ENCODE measurements around the gene TUBGCP3.

The TUBGCP3 gene

DNA sequence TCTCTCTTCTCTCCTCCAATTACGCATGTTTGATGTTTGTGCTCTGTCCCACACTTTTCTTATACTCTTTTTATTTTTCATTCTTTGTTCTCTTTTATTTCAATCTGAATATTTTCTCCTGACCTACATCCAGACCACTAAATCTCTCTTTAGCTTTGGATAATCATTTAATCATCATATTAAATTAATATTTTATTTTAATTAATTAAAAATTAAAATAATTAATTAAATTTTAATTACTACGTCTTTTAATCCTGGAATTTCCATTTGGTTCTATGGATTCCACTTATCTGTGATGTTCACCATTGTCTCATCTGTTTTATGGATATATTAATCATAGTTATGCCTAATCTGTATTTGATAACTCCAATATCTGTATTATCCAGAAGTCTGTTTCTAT is 149.4 kb downstream of the TUBGCP3 start:
- no peak for DNase-seq (ENCODE audit: low read depth)

DNA sequence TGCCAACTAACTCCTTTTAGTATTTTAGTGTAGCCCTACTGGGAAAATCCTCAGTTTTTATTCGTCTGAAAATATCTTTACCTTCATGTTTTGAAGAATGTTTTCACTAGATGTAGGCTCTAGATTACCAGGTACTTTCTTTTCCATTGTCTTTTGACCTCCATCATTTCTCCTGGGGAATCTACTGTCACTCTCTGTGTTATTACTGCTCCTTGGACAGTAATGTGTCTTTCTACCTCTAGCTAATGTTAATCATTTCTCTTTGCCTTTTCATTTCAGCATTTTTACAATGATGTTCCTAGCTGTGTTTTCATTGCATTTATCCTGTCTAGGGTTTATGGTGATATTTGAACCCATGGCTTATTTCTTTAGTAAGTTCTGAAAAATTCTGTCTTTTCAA is 149.9 kb downstream of the TUBGCP3 start:
- no peak for DNase-seq (ENCODE audit: low read depth)

DNA sequence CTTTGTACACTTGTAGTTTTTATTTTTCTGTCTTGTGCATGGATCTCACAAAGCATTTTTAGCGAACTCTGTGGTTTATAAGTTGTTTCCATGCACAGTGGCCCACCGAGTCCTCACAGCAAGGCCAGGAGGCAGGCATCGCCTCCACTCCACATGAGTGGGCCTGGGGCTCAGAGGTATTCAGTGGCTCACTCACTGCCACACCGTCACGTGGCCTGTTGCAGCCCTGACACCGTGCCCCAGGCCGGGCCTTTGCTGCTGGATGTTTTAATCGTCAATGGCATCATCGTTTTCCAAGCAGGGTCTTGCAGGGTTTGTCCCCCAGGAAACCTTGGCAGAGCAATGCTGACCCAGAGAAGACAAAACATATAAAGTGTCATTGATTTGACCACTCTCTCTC is 152.0 kb downstream of the TUBGCP3 start:
- no peak for DNase-seq (ENCODE audit: low read depth)

Data from EH (cell line).